Activated naive CD4-positive, alpha-beta T cell treated with Interleukin-2 at 50 U/mL for 16 hours (primary cell): Measurements from ENCODE around the gene DCLRE1A.

Source experiments
- DNase-seq: peaks from one replicate; pipeline ENCODE4 v3.0.0-alpha.2; 2020

The DCLRE1A gene

GRCh38 chr10:113854013-113854760, at the start of gene DCLRE1A, which contains the start of gene NHLRC2:
Gene DCLRE1A, minus strand, starts transcription at chr10:113854082. Its CDS starts 900 bp downstream, at chr10:113853182.
Gene NHLRC2, plus strand, starts transcription at chr10:113854661. Its CDS starts 212 bp downstream, at chr10:113854873.
- DNase-seq: peak; percentile 71

- no peak for DNase-seq
Measured at GRCh38 chr10:113899952-113900598, 46.2 kb upstream of the DCLRE1A start.

- DNase-seq: no peak
Measured at GRCh38 chr10:113897693-113898618, 44.1 kb upstream of the DCLRE1A start.

GRCh38 chr10:113895018-113895417, 41.1 kb upstream of the DCLRE1A start:
- DNase-seq: no peak

GRCh38 chr10:113894581-113894980, 40.7 kb upstream of the DCLRE1A start:
- DNase-seq: no peak

GRCh38 chr10:113893570-113893969, 39.7 kb upstream of the DCLRE1A start:
- no peak for DNase-seq

GRCh38 chr10:113891476-113891875, 37.6 kb upstream of the DCLRE1A start:
- no peak for DNase-seq

GRCh38 chr10:113890769-113891168, 36.9 kb upstream of the DCLRE1A start:
- no peak for DNase-seq

GRCh38 chr10:113889911-113890310, 36.0 kb upstream of the DCLRE1A start:
- DNase-seq: no peak

GRCh38 chr10:113882240-113882639, 28.4 kb upstream of the DCLRE1A start:
- DNase-seq: no peak

- no peak for DNase-seq
Measured at GRCh38 chr10:113880236-113880635, 26.4 kb upstream of the DCLRE1A start.

GRCh38 chr10:113879691-113880090, 25.8 kb upstream of the DCLRE1A start:
- DNase-seq: no peak

GRCh38 chr10:113876461-113876860, 22.6 kb upstream of the DCLRE1A start:
- no peak for DNase-seq

GRCh38 chr10:113875212-113875611, 21.3 kb upstream of the DCLRE1A start:
- DNase-seq: no peak

GRCh38 chr10:113872139-113873030, 18.5 kb upstream of the DCLRE1A start:
- no peak for DNase-seq

- DNase-seq: no peak
Measured at GRCh38 chr10:113869789-113870188, 15.9 kb upstream of the DCLRE1A start.

GRCh38 chr10:113867904-113868303, 14.0 kb upstream of the DCLRE1A start:
- DNase-seq: no peak

- DNase-seq: no peak
Measured at GRCh38 chr10:113866551-113867394, 12.9 kb upstream of the DCLRE1A start.

GRCh38 chr10:113865901-113866300, 12.0 kb upstream of the DCLRE1A start:
- no peak for DNase-seq

GRCh38 chr10:113859261-113859660, 5.4 kb upstream of the DCLRE1A start:
- no peak for DNase-seq

GRCh38 chr10:113858541-113858940, 4.7 kb upstream of the DCLRE1A start:
- no peak for DNase-seq
